ENCODE data around the gene MAP4K4.

Gene MAP4K4

GRCh38 chr2:101693991-101694588 lies 3.4 kb upstream of the MAP4K4 start:
- DNase-seq: no peak

- DNase-seq: no peak
Measured at GRCh38 chr2:101696272-101697123, 1.0 kb upstream of the MAP4K4 start.

- peak; percentile 35 for DNase-seq
Measured at GRCh38 chr2:101698014-101698843, 722 bp downstream of the MAP4K4 start.

GRCh38 chr2:101698844-101699754 lies 1.6 kb downstream of the MAP4K4 start:
- no peak for DNase-seq

GRCh38 chr2:101699755-101700461 lies 2.4 kb downstream of the MAP4K4 start:
- DNase-seq: no peak

GRCh38 chr2:101704046-101704466 lies 6.5 kb downstream of the MAP4K4 start:
- no peak for DNase-seq

GRCh38 chr2:101704816-101705578 lies 7.5 kb downstream of the MAP4K4 start:
- DNase-seq: no peak

- no peak for DNase-seq
Measured at GRCh38 chr2:101706121-101706818, 8.8 kb downstream of the MAP4K4 start.

- no peak for DNase-seq
Measured at GRCh38 chr2:101706819-101707177, 9.3 kb downstream of the MAP4K4 start.

- DNase-seq: no peak
Measured at GRCh38 chr2:101710036-101710435, 12.5 kb downstream of the MAP4K4 start.

- DNase-seq: no peak
Measured at GRCh38 chr2:101710471-101711318, 13.2 kb downstream of the MAP4K4 start.

GRCh38 chr2:101714118-101714517 lies 16.6 kb downstream of the MAP4K4 start:
- DNase-seq: no peak

- DNase-seq: no peak
Measured at GRCh38 chr2:101717071-101717845, 19.8 kb downstream of the MAP4K4 start.

GRCh38 chr2:101718479-101718878 lies 21.0 kb downstream of the MAP4K4 start:
- DNase-seq: no peak

- DNase-seq: no peak
Measured at GRCh38 chr2:101718993-101719571, 21.6 kb downstream of the MAP4K4 start.

- DNase-seq: no peak
Measured at GRCh38 chr2:101720732-101721131, 23.2 kb downstream of the MAP4K4 start.

- no peak for DNase-seq
Measured at GRCh38 chr2:101722864-101723263, 25.4 kb downstream of the MAP4K4 start.
